HG02610 (cell line): ENCODE measurements around the gene HOXB6.

Experiments
- ATAC-seq: cut with Tn5 transposase; IDR thresholded peaks from one replicate; pipeline ENCODE4 v1.9.1; 2021; ENCODE audit warnings: mild to moderate bottlenecking, moderate library complexity; ENCODE audit not compliant: unreplicated experiment

HOXB6 gene

DNA sequence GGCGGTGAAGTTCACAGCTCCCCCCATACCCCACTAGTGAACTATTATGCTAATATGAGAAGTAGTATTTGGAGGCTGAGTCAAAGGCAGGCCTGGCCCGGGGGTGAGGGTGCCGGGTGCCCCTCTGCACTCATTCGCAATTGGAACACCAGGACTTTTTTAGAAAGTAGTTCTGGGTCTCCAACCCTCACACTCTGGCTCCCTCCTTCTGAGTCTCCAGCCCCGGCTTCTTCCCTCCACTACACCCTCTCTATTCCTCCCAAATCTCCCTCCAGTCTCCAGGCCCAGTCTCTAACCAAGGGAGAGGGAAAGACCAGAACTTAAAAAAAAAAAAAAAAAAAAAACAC is 48.6 kb downstream of the HOXB6 start:
- no peak for ATAC-seq

DNA sequence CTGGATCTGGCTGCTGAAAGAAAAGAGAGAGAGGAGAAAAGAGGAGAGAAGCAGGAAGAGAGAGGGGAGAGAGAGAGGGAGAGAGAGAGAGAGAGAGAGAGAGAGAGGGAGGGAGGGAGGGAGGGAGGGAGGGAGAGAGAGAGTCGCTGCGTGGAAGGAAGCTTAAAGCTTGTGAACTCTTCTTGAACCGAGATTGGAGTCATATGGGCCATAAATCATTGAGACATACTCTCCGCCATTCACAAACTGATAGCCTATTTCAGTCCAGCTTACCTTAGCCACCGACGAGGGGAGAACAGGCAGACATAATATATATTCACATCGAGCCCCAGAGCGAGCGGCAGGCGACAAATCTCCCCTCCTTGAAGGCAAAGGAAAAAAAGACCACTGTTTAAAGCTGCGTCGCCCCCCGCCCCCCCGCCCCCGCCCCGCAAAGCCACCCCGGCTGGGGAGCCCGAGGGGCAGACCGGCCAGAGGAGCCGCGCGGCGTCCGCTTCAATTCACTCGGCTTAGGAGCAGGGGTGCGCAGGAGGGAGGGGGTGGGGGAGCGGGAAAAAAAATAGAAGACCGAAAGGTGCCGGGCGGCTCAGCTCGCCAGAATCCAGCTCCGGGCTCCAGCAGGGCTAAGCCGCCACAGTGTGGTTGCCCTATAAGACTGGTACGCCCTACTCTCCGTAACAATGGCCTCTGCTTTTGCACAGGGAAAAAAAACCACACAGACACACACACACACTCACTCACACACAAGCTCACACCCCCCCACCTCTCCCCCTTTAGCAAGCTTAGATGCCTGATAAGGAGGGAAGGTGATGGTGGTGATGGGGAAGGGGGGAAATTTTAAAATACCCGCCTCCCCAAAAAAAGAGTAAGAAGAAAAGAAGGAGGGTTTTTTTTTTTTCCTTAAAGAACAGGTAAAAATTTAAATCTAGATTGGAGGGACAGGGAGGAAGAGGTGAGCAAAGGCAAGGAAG is 49.2 kb downstream of the HOXB6 start:
- no peak for ATAC-seq

DNA sequence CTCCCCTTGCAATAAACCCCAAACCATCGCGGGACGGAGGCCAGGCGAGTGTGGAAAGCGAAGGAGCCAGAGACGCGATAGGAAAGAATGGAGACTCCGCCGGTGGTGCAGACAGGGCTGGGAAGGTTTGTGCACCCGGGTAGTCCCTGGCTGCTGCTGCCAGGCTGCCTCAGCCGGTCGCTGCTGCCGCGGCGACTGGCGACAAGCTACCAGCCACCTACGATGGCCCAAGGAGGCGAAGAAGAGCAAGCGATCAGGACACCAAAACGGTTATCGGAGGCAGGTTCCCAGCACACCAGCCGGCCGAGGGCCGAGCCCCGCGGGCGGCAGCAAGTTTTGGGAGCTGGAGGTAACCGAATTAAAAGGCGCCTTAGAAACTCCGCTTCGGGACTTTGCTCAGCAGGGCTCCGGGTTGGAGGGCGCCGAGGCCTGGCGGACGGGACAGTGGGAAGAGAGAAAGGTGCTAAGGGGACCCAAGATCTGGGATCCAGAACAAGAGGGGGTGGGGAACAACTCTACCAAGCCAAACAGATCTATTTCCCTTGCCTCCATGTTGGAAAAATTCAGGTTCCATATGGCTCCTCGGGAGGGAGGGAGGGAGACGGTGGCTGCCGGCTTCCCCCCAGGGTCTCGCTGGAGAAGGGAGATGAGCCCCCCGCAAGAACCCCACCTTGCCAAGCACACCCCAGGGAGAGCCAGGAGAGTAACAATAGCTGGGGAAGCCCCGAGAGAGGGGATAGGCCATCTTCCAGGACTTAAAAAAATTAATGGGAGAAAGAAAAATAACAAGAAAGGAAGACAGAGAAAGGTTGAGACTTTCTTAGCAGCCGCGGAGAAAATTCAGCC is 50.2 kb downstream of the HOXB6 start:
- ATAC-seq, result no peak

DNA sequence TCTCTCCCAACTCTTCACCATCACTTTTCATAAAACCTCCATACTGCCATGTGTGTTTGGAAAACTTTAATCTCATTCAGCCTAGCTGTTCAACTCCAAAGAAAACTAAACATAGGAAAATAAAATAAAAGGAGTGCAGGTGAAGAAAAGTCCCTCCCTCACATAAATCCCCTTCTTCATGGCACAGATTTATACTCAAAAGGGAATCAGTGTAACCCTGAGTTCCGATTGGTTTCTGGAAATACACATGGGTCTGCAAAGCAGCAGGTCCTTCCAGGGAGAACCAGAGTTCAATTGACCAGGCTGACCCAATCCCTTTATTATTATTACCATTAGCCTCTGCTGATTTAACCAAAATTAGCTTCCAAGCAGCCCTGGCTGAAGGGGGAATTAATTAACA is 51.0 kb downstream of the HOXB6 start:
- ATAC-seq, result no peak

DNA sequence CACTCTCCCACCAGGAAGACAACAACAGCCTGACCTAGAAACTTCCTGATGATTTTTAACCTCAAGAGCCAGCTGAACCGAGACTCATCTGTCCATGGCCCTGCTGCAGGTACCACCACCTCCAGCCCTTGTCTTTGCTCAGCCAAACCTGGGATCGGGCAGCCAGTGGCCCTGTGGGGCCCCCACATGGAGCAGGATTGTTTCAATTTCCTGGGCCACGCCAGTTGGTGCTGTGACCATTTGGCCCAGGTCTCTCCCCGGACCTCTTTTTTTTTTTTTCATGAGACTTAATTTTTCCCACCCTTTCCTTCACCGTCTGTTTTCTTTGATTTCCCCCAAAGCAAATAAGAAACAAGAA is 51.6 kb downstream of the HOXB6 start:
- ATAC-seq, result no peak

DNA sequence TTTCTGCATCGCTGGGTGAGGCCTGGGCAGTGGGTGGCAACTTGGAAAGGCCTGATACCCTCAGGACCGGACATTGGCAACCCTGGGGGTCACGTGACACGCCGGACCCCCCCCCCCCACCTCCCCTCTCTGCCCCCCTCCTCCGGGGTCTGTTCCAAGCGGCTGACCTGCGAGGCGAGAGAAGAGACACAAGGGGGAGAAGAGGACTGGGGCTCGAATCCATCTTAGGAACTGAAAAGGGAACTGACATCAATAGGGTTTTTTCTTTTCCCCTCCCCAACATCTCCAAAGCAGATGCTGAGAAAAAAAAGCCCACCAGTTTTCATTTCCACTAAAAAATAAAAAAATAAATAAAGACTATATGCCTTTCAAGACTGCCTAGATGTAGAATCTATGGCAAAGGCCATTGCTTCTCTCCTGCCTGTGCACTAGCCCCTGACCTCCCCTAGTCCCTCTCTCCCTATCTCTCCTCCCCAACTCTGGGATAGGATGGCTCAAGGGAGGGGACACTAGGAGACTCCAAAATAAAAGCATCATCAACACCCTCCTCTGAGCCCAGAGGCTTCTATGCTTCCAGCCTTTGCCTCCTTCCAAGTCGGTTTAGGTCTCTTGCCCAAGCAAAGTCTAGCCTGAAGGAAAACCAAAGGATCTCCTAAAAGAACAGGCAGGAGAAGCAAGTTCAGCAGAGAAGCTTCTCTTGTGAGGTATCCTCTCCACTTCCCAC is 52.2 kb downstream of the HOXB6 start:
- no peak for ATAC-seq

DNA sequence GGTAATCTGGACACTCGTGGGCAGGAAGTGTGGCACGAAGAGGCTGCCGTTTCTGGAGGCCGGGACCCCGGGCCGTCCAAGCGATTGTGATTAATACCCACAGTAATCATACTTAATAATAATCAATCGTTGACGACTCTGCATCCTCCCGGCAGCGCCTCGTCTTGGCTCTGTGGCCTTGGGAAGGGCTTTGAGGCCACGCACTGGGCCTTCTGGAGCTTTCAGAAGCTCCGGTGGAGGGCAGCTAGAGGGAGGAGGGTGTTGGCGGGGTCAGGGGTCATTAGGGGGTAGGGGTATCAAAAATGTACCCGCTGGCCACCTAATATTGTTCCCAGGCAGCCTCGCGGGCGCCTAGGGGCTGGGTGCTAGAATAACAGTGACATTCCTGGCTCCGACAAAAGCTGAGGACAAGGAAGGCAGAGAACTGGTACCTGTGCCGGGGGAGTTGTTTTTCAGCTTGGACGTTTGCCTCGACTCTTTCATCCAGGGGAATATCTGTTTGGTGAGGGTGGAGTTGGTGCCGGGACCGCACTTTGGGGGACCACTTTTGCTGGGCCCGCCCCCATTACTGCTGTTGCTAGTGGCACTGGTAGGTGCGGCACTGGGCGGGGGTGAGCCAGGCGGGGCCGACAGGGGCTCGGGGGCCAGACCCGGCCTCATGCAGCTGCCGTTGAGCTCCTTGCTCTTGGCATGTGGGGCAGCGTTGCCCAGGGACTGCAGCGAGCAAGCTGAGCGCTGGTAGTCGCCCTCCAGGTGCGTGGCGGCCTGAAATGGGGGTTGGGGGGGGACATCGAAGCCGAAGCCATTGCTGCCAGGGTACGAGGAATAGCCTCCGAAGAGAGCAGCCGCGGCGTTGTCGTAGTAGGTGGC is 53.0 kb downstream of the HOXB6 start:
- ATAC-seq, result no peak

DNA sequence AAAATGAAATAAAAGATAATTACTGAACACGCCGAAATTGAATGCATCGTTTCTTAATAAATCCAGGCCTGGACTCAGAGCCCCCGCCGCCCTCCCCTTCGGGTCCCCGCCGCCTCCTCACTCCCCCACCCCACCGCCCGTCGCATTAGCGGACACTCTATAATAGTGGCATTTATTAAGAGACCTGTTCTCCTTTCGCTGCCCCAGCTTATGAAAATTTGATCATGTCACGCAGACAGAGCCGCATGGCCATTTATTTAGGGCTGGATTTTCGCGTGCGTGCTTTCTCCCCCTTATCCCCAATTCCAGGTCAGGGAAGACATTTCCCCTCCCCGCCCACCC is 53.6 kb downstream of the HOXB6 start:
- ATAC-seq, result no peak

DNA sequence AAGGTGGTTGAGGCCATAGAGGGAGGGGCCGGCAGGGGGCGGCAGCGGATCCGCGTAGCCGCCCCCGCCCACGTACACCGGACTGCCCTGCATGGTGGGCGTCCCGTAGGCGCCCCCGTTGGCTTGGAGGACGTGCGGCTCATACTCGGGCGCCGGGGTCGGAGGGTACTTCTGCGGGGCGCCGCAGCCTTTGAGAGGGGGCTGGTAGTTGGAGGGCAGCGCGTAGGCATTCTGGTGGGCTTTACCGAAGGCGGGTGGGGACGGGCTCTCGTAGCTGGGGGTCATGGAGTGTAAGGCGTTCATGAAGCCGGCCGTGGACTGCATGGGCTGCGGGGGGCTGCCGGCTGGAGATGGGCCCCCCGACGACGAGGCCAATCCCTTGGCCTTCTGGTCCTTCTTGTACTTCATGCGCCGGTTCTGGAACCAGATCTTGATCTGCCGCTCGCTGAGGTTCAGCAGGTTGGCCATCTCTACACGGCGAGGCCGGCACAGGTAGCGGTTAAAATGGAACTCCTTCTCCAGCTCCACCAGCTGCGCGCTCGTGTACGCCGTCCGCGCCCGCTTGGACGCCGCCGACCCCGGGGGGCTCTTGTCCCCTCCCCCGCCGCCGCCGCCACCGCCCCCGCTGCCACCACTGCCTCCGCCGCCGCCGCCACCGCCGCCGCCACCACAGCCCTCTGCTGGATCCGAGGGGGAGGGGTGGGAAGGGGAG is 54.1 kb downstream of the HOXB6 start:
- ATAC-seq, result no peak

DNA sequence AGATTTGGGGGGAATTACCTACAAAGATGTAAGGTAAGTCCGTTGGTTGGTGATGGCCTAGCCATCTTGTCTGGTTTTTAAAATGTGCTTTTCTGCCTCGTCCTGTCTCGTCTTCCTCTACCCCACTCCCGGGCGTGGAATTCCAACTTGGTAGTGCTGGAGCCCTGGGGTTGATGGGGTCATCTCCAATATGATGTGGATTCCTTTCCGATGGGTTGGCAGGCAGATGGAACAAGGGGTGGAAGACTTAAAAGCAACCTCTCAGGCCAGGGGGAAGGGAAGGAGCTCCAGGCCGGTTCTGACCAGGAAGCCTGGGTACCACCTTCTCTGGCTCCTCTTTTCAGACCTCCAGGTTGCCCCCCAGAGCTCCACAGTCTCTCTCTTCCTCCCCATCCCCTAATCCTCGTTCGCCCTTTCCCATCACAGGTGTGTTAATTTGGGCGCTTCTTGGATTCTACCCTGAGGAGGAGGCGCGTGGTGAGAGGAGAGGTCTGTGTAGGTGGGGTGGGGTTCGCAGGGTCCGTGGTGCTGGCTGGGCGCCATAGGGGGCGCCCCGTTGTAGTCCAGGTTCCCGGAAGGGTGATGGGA is 54.8 kb downstream of the HOXB6 start:
- no peak for ATAC-seq

DNA sequence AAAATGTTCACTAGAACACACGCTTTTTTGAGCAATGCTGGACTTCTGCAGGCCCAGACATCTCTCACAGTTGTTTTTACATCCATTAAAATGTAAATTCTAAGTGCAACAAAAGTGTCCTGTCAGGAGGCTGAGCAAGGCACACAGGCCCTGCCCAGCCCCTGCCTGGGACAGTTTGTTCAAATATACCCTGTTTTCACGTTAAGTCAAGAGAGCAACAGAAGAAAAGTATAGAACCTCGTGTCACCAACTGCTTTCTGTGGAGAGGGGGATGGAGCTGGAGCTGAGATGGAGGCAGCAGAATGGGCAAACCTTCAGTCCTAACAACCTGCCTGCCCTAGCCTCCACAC is 55.5 kb downstream of the HOXB6 start:
- ATAC-seq, result no peak

DNA sequence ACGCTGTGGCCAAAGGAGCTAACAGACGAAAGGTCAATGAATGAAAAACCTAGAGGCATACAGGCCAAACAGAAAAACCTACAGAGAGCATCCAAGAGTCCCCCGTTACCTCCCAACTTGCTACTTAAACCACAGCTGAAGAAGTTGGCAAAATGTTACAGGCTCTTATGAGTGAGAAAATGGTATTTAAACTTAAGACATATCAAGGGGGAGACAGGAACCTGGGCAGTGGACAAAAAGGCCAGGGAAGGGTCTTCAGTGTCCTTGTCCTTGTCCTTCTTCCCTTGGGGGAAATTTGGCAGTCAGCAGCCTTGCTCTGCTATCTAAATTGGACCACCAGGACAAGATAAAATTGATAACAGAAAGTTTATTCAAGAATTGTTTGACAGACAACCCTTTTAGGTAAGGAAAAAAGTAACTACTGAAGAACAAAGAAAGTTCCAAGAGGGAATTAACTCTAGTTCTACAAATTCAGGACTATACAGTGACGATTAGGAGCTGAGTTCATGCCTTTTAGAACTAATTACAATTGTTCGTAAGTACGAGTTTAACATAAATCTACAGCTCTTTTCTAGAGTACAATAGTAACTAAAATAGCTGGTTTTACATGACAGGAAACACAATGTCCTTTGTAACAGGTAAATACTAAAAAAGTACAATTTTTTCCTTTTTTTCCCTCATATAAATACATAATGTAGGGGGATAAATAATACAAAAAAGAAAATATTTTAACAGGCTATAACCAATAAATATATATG is 56.1 kb downstream of the HOXB6 start:
- ATAC-seq, result no peak

DNA sequence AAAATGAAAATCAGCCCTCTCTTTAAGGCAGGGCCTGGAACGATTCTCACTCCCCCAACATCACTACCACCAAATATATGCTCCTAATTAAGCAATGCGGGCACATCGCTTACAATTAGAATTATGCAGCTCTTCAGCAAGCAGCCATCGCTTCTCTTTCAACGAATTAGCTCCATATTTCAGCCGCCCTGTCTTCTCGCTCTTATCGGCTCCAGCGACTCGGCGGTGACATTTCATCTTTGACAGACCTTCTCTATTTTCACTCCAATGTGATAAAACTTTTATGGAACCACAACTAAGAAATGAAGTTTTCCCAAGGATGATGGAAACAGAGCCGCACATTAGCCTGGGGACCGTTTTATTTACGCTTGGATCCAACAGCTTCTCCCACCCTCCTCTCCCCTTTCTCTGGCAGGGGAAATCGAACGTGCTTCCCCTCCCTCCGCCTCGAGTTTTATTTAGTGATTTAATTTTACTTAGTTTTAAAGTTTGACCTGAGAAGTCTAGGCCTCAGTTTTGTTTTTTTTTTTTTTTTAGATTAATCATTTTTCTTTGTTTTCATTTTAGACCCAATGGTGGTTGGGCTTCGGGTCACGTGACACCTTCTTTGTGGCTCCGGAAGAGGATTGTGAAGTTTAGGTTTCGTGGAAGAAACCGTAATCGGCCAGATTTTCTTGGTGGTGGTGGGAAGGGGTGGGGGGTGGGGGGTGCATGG is 56.8 kb downstream of the HOXB6 start:
- no peak for ATAC-seq

DNA sequence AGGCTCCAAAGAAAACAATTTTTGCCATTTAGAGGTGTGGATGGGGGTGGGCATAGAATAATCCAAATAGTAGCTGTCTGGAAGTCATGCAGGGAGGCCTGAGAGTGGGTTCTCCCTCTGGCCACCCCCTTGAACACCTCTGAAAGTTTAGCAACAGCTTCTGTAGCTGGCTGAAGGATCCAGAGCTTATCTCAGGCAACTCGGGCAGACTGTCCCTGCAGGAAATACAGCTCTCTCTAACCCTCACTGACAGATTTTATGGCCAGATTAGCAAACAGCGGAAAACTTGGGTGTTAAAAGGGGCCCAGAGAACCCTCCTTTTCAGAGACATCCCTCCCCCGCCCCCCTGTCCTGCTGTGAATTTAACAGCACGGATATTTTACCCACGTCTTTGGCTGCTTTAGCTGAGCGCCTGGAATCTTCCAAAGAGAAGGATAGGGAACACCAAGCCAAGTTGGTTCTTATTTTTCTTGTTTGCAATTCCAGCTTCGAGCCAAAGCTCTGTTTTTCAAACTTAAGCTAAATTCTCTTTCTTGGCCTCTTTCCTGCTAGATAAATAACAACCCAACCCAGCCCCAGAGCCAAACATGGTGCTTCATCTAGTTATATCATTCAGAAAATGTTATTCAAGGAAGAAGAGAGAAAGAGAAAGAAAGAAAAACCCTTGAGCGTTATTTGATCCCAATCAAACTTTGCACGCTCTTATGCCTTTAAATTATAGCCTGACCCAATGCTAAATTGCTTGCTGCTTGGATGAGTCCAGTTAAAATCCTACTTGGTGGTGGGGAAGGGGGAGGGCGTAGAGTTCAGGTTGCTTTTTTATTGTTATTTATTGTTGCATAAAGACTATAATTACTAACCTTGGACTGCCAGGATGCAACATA is 57.6 kb downstream of the HOXB6 start:
- ATAC-seq, result no peak

DNA sequence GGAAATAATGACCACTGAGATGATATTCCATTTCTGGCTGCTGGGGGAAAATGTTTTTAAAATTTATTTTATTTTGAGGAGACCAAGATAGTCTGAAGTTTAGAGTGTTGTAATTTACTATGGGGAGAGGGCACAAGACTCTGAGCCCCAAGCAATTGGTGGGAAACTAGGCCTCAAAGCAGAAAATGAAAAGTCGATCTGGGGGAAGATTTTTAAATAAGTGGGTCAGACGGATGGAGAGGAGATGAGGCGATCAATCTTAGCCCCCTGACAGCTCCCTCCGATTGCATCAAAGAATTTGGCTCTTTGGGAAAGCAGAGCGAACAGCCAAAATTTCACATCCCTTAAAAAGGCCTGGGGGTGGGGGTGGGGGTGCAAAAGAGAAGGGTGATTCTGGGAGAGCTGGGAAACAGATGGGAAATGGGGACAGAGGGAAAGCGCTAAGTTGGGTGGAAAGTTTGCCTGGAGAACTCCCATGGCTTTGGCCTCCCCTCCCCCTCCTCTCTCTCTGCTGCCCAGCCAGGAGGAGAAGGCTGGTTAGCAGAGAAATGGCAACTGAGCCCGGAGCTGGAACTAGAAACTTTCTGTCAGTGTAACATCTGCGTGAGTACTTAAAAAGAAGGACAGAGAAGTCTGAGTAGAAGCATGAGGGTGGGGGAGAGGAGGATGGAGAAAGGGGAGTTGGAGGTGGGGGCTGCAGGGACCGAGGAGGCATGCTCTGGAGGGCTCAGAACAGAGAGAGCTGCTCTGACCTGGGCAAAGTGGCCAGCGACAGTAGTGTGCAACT is 58.5 kb downstream of the HOXB6 start:
- no peak for ATAC-seq
